ENCODE measurements around the gene IFNAR2. TPM values are rescaled to one million over a fixed set of nuclear protein-coding genes. Genes with fewer than 3 reads are reported as not detected.
A peak's percentile ranks its signal among the peaks of the same experiment; 100 is the strongest.

The IFNAR2 gene
- total and polyA plus RNA-seq, 2 donors (not counting 3 experiments of a cell fraction or from before 2014, with no cell fraction given): 22.8 to 42.1 TPM

DNA sequence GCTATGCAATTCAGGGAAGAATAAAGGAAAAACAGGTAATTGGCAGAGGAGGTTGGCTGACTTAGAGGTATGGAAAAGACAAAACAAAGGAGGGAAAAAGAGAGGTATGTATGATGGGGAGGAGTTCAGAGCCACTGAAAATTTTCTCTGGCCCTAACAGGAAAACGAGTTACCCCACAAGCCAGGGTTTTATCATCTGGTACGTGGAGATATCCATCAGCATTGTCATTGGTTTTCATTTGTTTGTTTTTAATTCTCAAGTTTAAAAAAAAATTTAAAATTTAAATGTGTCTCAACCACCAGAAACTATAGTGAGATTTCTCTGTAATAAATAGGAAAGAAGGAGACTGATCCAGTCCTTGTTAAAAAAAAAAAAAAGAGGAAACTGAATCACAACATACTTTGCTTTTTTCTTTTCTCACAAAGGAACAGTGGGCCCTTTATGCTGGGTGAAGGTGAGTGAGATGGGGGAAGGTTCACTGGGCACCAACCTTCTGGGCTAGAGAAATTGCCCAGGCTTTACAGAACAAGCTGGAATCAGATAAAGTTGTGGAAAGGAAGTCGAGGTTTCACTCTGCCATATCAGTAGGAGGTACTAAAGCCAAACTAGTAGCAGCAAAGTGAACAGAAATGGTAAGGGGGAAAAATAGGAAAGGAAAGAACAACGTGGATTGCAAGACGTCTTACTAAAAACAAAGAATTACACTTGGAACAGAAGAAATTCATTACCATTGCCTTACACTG lies 2.7 kb downstream of the IFNAR2 start:
- POLR2A ChIA-PET: interaction anchor here (0.7 kb wide), 1 partner anchor 161 kb away, joined by 5 read pairs; no protein-coding TSS in a partner anchor
- H3K27me3 ChIP-seq (ENCODE audit: control insufficient read depth in 2 of 2, insufficient read depth in 2 of 2, low read length in 2 of 2): peaks cover 4% of the 10 kb centered on the region in 2 experiments
- intact Hi-C loops (cut with micrococcal nuclease) (loop anchor here (1.0 to 2.0 kb wide), 2 partner anchors 55 to 92 kb away; partner anchors contain the start of gene IFNAR1), dilution Hi-C loops (cut with MboI; ENCODE audit: extremely low pct_ligation_motif_present, low sequenced_read_pairs) (no loop called here)
- H3K9me1 ChIP-seq (replicated peaks; ENCODE audit: control insufficient read depth, extremely low read depth, insufficient read depth, low read length): no peaks in the 10 kb centered on the region
- CTCF ChIA-PET: interaction anchor here (0.9 to 2.2 kb wide), 4 partner anchors 34 to 129 kb away, joined by 3 to 6 read pairs (median 4); partner anchors contain the start of genes IFNAR1 and IL10RB
- no peak overlapping the region for H3K9ac ChIP-seq (replicated peaks; ENCODE audit: extremely low read depth, insufficient read depth, low read length)
- H3K4me3 ChIP-seq (replicated peaks in 1 of 3; ENCODE audit: insufficient read depth in 1 of 3, low read depth in 1 of 3, low read length in 3 of 3): peak overlapping the region in 1 of 3 experiments; percentile 90
- H4K20me1 ChIP-seq (replicated peaks; ENCODE audit: control insufficient read depth, extremely low read depth, insufficient read depth, low read length): no peaks in the 10 kb centered on the region
- H3K9me3 ChIP-seq (replicated peaks; ENCODE audit: control insufficient read depth, insufficient read depth, low read length): no peaks in the 10 kb centered on the region
- peaks cover 48% of the 10 kb centered on the region for H3K79me2 ChIP-seq (ENCODE audit: control insufficient read depth, insufficient read depth, low read length)
- peak overlapping the region; percentile 25 for H2AFZ ChIP-seq (ENCODE audit: low read depth, low read length)
- no TSS peak for BruUV-seq (replicated peaks)
- TF ChIP-seq POLR2AphosphoS5 (IDR thresholded peaks at IDR 0.05; ENCODE audit: insufficient read depth, low read depth, low read length) (no peak), MYC (IDR thresholded peaks at IDR 0.05; ENCODE audit: low read depth, low read length) (no peak), GATA2 (IDR thresholded peaks at IDR 0.05; ENCODE audit: insufficient read depth, insufficient read length, low read depth, low read length) (peak; percentile 34), JUN (IDR thresholded peaks at IDR 0.05; ENCODE audit: borderline replicate concordance, insufficient read depth, insufficient read length, low read depth) (no peak)
- peak overlapping the region; percentile 58 for H3K27ac ChIP-seq (ENCODE audit: insufficient read depth, low read depth, low read length)
- DNase-seq (ENCODE audit: low read depth, low spot score) (peak; percentile 61), FAIRE-seq (peak; percentile 40)
- H3K36me3 ChIP-seq (ENCODE audit: control insufficient read depth in 2 of 2, extremely low read depth in 1 of 2, insufficient read depth in 2 of 2, low read length in 2 of 2): no peaks in the 10 kb centered on the region
- peaks cover 40% of the 10 kb centered on the region for H3K4me1 ChIP-seq (ENCODE audit: control insufficient read depth, extremely low read depth, insufficient read depth, low read length)
- H3K4me2 ChIP-seq (ENCODE audit: insufficient read depth, low read length): peak overlapping the region; percentile 90
